Measurements from ENCODE around the gene DOCK9.

DOCK9 gene

DNA sequence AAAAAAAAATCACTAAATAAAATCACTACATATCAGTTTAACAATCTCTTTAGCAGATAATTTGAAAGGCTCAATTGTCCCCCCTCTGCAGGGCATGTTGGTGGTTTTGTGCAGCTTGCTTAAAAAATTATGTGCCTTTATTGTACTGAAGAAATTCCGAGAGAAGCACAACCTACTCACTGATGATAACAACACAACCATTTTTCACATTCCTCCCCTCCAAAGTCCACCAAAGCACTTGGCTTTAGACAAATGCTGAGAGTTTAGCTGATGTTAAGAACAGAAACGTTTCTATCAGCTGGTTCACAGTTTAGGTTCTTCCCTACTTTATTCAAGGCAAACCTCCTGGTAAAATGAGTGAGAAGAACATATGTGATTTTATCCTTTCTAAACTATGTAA lies 923 bp downstream of the DOCK9 start:
- DNase-seq (ENCODE audit: low spot score): no peak

DNA sequence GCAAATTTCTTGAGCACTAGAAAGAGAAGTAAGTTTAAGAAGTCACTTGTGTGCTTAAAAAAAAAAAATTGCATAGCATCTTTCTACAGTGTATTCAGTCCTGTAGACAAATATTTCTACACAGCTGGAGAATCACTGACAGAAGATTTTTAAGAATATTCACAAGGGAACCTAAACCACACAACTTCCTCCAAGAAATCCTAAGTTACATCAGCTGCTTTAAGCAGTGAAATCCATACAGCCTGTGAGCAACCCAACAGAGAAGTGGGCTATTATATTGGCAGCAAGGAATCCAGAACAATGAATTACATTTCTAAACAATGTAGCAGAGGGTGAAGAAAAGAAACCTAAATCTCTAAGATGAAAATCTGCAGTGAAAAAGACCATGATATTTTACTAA lies 1.5 kb downstream of the DOCK9 start:
- DNase-seq (ENCODE audit: low spot score): no peak

DNA sequence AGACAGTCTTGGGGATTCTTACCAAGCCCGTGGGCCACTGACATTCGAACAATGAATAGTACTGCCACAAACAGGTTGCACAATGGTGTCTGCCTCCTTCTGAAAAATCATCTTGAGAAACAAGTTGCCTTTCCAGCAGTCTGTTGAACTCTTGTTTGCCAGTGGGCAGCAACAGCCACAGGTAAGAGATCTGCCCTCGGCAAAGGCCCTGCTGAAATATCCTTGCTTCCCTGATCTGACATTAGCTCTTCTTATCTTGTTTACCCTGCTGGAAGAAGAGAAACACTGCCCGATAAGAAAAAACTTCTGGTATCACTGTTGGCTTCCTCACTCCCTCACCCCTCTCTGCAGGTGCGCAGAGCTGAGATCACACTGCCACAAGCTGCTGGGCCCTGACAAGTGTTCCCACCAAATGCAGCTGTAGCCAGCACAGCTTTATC lies 2.0 kb downstream of the DOCK9 start:
- peak; percentile 48 for DNase-seq (ENCODE audit: low spot score)

- no peak for DNase-seq (ENCODE audit: low spot score)
Measured at GRCh38 chr13:98974053-98974452, 3.8 kb downstream of the DOCK9 start.

- DNase-seq (ENCODE audit: low spot score): peak; percentile 81
Measured at GRCh38 chr13:98972627-98973026, 5.2 kb downstream of the DOCK9 start.

DNA sequence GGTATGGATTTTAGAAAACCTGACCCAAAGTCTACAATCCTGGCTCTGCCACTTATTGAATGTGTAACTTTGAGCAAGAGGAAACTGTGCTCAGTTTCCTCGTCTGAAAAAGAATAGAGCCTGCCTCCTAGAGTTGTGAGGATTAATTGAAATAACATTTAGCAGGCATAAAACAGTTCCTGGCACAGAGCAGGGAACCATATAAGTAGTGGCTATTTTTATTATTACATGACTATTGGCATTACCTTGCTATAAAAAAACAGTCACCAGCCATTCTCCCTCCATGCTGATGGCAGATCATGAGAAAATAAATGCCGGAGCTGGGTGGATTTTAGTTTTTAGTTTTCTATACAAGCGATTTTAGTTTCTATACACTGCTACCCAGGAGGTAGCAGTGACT lies 5.8 kb downstream of the DOCK9 start:
- DNase-seq (ENCODE audit: low spot score): no peak

DNA sequence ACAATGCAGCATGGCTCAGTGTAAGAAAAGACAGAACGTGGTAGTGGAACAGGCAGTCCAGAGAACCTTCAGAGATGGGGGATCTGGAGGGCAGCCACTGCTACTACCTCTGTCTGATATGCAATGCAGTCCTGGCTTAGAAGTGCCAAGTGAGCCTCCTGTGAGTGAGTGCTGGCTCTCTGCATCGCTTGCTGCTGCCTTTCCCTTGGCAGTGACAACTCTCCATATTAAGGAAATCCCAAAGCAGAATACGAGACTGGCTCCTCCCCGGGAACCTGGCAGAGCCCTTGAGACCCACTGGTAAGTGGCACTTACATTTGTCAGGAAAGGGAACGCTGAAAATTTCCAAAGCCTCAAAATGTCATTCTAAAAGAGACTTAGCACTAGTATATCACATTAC lies 7.5 kb downstream of the DOCK9 start:
- no peak for DNase-seq (ENCODE audit: low spot score)

DNA sequence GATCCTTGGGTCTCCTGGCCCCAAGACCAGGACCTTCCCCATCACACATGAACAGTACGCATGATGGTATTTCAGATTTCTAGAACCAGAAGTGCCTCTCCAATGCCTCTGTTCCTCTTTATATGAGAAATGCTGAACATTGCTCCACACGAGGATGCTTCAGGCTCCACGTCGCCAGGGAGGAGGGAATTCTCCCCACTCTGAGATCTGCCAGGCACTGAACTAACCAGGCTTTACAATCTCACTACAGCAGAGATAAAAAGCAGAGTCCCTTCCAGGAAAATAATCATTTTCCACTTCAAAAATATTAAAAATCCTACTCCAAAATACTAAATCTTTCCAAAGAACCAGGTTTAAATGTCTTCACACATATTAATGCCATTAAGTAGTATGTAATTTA lies 10.4 kb downstream of the DOCK9 start:
- no peak for DNase-seq (ENCODE audit: low spot score)

DNA sequence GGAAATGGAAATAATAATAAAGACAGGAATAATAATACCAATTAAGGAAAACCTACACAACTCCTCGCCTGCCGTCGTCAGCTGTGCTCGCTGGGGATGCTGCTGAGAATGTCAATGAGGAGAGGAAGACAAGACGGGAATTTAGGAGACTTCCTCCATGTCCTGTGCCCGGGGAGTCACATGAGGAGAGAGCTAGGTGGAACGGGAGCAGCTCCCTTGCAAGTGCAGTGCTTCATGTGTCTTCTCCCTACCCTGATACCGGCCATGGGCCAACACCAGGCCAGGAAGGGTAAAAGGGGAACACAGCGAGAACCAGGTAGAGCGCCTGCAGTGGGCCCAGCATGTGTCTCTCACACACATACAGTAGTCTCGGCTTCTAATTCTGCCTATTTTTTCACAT lies 11.8 kb downstream of the DOCK9 start:
- DNase-seq (ENCODE audit: low spot score): no peak

GRCh38 chr13:98965325-98965724 lies 12.5 kb downstream of the DOCK9 start:
- no peak for DNase-seq (ENCODE audit: low spot score)

DNA sequence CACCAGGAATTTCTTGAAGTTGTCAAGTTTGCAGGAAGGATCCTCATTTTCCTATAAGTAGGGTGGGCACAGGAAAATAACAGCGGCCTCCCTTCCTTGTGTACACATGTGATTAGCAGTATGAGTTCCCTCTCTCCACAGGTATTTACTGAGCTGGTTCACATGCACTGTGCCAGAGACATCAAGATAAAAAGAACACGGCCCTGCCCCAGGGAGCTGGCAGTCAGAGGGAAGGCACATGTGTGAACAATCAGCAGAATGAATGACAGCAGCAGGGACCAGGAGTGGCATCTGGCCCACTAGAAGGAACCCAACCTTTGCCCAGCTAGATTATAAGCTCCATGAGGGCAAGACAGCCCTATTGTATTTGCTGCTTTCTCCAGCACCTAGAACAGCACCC lies 13.9 kb downstream of the DOCK9 start:
- DNase-seq (ENCODE audit: low spot score): no peak

DNA sequence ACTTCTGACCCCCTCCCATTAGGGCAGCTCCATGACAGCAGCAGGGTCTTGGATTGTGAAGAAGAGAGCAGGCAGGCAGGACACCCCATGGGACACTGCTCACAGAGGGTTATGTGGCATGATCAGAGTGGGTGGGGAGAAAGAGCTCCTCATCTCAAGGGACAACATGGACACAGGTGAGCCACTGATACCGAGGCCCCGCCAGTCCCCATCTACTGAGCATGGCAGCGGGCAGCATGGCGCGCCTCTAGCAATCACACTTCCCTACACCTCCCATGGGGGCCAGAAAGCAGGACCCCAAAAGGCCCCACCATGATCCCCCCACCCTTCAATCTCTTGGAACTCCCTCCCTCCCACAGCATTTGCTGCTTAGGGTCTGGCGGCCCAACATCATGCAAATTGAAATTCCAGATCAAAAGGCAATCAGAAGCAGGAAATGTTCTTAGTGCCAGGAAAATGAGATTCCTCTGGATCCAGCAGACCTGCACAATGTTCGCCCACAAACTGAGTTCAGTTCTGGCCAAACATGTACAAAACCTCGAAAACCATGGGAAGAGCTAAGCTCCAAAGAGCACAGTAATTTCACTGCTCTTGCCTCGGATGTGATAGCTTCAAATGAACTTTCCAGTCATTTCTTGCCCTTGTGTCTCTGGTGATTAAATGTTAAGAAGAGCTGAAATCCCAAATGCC lies 14.8 kb downstream of the DOCK9 start:
- DNase-seq (ENCODE audit: low spot score): no peak

GRCh38 chr13:98961503-98962105 lies 16.3 kb downstream of the DOCK9 start:
- no peak for DNase-seq (ENCODE audit: low spot score)

DNA sequence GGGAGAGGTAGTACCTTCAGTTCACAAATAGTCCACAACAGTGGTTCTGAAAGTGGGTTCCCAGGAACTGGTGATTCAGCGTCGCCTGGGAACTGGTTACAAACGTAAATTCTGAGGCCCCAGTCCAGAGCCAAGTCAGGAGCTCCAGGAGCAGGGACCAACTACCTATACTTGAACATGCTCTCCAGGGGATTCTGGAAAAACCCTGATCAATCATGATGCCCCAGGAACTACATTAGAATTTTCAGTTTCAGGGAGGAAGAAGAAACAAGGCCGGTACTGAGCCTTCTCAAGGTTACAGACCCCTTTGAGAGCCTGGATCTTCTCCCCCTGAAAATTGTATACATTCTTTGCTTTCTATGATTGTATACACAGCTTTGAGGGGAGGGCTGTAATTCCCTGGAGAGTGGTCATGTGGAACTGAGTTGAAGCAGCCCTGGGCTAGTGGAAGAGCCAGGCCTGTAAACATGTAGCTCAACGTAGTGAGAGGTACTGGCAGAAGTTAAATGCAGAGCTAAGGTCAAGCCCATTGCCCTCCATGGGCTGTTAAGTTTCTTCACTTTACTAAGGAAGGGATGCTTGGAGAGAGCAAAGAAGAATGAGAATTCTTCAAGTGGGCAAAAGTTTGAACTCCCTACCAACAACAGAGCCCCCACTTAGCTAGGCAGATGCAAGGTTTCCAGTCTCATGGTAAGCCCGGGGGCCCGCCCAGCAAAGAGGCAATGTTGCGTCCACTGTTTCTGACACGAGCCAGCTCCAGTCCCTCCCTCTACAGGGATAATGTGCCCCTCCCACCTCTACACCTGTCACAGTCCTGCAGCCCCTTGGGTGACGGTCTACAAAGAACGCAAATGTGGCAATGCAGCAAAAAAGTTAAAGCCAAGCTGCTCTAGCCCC lies 17.0 kb downstream of the DOCK9 start:
- no peak for DNase-seq (ENCODE audit: low spot score)

GRCh38 chr13:98959786-98960605 lies 17.9 kb downstream of the DOCK9 start:
- DNase-seq (ENCODE audit: low spot score): no peak

- DNase-seq (ENCODE audit: low spot score): no peak
Measured at GRCh38 chr13:98959291-98959690, 18.6 kb downstream of the DOCK9 start.

DNA sequence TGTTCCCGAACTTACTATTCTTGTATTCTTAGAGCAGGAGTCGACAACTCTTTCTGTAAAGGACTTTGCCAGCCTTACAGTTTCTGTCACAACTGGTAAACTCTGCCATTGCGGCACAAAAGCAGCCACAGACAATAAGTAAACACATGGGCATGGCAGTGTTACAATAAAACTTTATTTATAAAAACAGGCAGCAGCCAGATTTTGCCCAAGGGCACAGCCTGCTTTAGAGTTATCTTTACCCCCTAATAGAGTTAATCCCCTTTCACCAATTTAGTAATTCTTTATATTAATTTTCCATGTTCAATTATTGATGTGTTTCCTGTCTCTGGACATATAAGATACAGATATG lies 19.4 kb downstream of the DOCK9 start:
- no peak for DNase-seq (ENCODE audit: low spot score)

- no peak for DNase-seq (ENCODE audit: low spot score)
Measured at GRCh38 chr13:98957731-98958442, 20.0 kb downstream of the DOCK9 start.

- no peak for DNase-seq (ENCODE audit: low spot score)
Measured at GRCh38 chr13:98955336-98955735, 22.5 kb downstream of the DOCK9 start.

GRCh38 chr13:98954313-98954712 lies 23.6 kb downstream of the DOCK9 start:
- DNase-seq (ENCODE audit: low spot score): no peak

DNA sequence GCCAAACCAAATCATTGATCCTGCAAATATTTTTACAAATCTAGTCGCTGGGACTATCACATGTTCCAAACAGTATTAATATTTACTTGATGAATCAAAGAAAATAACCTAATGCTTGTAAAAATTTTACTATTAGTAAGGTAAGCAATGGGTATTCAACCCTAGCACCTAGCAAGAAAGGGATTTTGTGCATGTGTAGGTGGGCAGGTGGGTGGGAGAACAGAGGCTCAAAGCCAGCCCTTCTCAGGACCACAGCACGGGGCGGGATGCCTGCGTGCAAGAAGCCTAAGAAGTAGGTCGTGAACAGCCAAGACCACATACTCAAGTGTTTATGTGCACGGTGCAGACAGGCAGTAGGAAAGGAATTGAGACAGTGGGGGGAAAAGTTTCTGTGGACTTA lies 26.6 kb downstream of the DOCK9 start:
- DNase-seq (ENCODE audit: low spot score): no peak

GRCh38 chr13:98950705-98951104 lies 27.2 kb downstream of the DOCK9 start:
- no peak for DNase-seq (ENCODE audit: low spot score)
